ENCODE measurements around the gene PAFAH1B2. TPM values are rescaled to one million over a fixed set of nuclear protein-coding genes. Genes with fewer than 3 reads are reported as not detected.

PAFAH1B2 gene
- total and polyA plus RNA-seq, 3 donors from 2014 or later: 66.5 to 156 (median 150) TPM

GRCh38 chr11:117219001-117219400, 74.9 kb downstream of the PAFAH1B2 start:
- 77 to 95% methylated on average over 9 of the region's 9 CpGs for WGBS, 2 donors
- Histone ChIP-seq H3K36me3 (ENCODE audit: low read depth, missing control alignments) (no peaks in the 10 kb centered on the region), H3K4me1 (peaks cover 50% of the 10 kb centered on the region), H3K27me3 (no peaks in the 10 kb centered on the region), H3K27ac (peak overlapping the region; percentile 10 to 79), H3K9me3 (no peaks in the 10 kb centered on the region), H3K4me3 (no peak overlapping the region)
- intact Hi-C loops (cut with DNase I; ENCODE audit: low total_unique reads): no loop called here
- DNase-seq: no peak
- TF ChIP-seq CTCF (IDR thresholded peaks at IDR 0.05): no peak

- TF ChIP-seq CTCF (IDR thresholded peaks at IDR 0.05) (no peak), POLR2A (IDR thresholded peaks at IDR 0.05) (no peak)
- no peak for DNase-seq
- H3K9me3 ChIP-seq: no peaks in the 10 kb centered on the region
- intact Hi-C loops (cut with DNase I; ENCODE audit: low total_unique reads): no loop called here
- H3K27me3 ChIP-seq: no peaks in the 10 kb centered on the region
- H3K27ac ChIP-seq: peak overlapping the region in 1 of 2 donors; percentile 79
- H3K4me1 ChIP-seq: peaks cover 50% of the 10 kb centered on the region
- no peaks in the 10 kb centered on the region for H3K36me3 ChIP-seq (ENCODE audit: low read depth, missing control alignments)
- WGBS, 2 donors: 89 to 90% methylated on average over 4 to 8 of the region's 8 CpGs
- H3K4me3 ChIP-seq: no peak overlapping the region
Observed at GRCh38 chr11:117219455-117219854, 75.4 kb downstream of the PAFAH1B2 start.

- no peaks in the 10 kb centered on the region for H3K9me3 ChIP-seq
- peaks cover 50% of the 10 kb centered on the region for H3K4me1 ChIP-seq
- DNase-seq: no peak
- H3K4me3 ChIP-seq: no peak overlapping the region
- TF ChIP-seq POLR2A (IDR thresholded peaks at IDR 0.05) (no peak), CTCF (IDR thresholded peaks at IDR 0.05) (no peak)
- H3K36me3 ChIP-seq (ENCODE audit: low read depth, missing control alignments): no peaks in the 10 kb centered on the region
- no peaks in the 10 kb centered on the region for H3K27me3 ChIP-seq
- 76 to 84% methylated on average over 4 of the region's 4 CpGs for whole genome bisulfite sequencing, 2 donors
- intact Hi-C loops (cut with DNase I; ENCODE audit: low total_unique reads): no loop called here
- peak overlapping the region; percentile 72 to 80 for H3K27ac ChIP-seq
Observed at GRCh38 chr11:117219995-117220394, 75.9 kb downstream of the PAFAH1B2 start.

- peaks cover 50% of the 10 kb centered on the region for H3K4me1 ChIP-seq
- H3K27ac ChIP-seq: peak overlapping the region; percentile 72 to 80
- no peaks in the 10 kb centered on the region for H3K9me3 ChIP-seq
- no peaks in the 10 kb centered on the region for H3K36me3 ChIP-seq (ENCODE audit: low read depth, missing control alignments)
- H3K4me3 ChIP-seq: no peak overlapping the region
- TF ChIP-seq CTCF (IDR thresholded peaks at IDR 0.05) (no peak), POLR2A (IDR thresholded peaks at IDR 0.05) (no peak)
- no peaks in the 10 kb centered on the region for H3K27me3 ChIP-seq
- DNase-seq: peak; percentile 51
- intact Hi-C loops (cut with DNase I; ENCODE audit: low total_unique reads): no loop called here
- 49 to 56% methylated on average over 7 to 9 of the region's 9 CpGs for WGBS, 2 donors
Observed at GRCh38 chr11:117220568-117220967, 76.5 kb downstream of the PAFAH1B2 start.

- no peak for DNase-seq
- H3K36me3 ChIP-seq (ENCODE audit: low read depth, missing control alignments): no peaks in the 10 kb centered on the region
- 43 to 53% methylated on average over 6 to 7 of the region's 7 CpGs for WGBS, 2 donors
- intact Hi-C loops (cut with DNase I; ENCODE audit: low total_unique reads): no loop called here
- peak overlapping the region; percentile 72 to 80 for H3K27ac ChIP-seq
- TF ChIP-seq CTCF (IDR thresholded peaks at IDR 0.05): no peak
- no peak for TF ChIP-seq POLR2A (IDR thresholded peaks at IDR 0.05)
- H3K9me3 ChIP-seq: no peaks in the 10 kb centered on the region
- H3K4me3 ChIP-seq: no peak overlapping the region
- peaks cover 50% of the 10 kb centered on the region for H3K4me1 ChIP-seq
- H3K27me3 ChIP-seq: no peaks in the 10 kb centered on the region
Observed at GRCh38 chr11:117220999-117221774, 77.1 kb downstream of the PAFAH1B2 start.

All from testis (tissue), 3 donors.